Loucy (cell line): Measurements from ENCODE around the gene MYEOV.

ENCODE experiments used
- H2AFZ ChIP-seq: fragments of 200-600 bp; sonication (generic); 2 replicates; pipeline ENCODE4 v1.6.0; 2016; ENCODE audit warnings: antibody characterized with exemption, mild to moderate bottlenecking, low read length, moderate library complexity
- H3F3A ChIP-seq: fragments of 200-600 bp; 2 replicates; pipeline ENCODE4 v1.6.0; 2016; ENCODE audit warnings: antibody characterized with exemption, low read depth, mild to moderate bottlenecking
- H3K27me3 ChIP-seq: fragments of 200-600 bp; sonication (generic); 2 replicates; pipeline ENCODE4 v1.6.1; 2014; ENCODE audit warnings: low read length, mild to moderate bottlenecking; ENCODE audit not compliant: insufficient read depth, poor library complexity, severe bottlenecking
- H3K36me3 ChIP-seq: fragments of 200-600 bp; sonication (generic); 2 replicates; pipeline ENCODE4 v1.6.1; 2016; ENCODE audit warnings: low read length; ENCODE audit not compliant: insufficient read depth
- H3K4me1 ChIP-seq: fragments of 200-600 bp; sonication (generic); 2 replicates; pipeline ENCODE4 v1.5.1; 2014; ENCODE audit warnings: low read length, mild to moderate bottlenecking; ENCODE audit not compliant: insufficient read depth, poor library complexity, severe bottlenecking
- H3K4me2 ChIP-seq: fragments of 200-600 bp; sonication (generic); 2 replicates; pipeline ENCODE4 v1.6.0; 2014; ENCODE audit warnings: antibody characterized with exemption, low read length, low read depth, mild to moderate bottlenecking; ENCODE audit not compliant: poor library complexity, severe bottlenecking
- H3K4me3 ChIP-seq: fragments of 200-600 bp; sonication (generic); 2 replicates; pipeline ENCODE4 v1.5.1; 2014; ENCODE audit warnings: low read length, mild to moderate bottlenecking, mixed read lengths; ENCODE audit not compliant: poor library complexity, severe bottlenecking
- H3K79me2 ChIP-seq: fragments of 200-600 bp; sonication (generic); 2 replicates; pipeline ENCODE4 v1.6.1; 2014; ENCODE audit warnings: low read length; ENCODE audit not compliant: insufficient read depth
- H3K9ac ChIP-seq: fragments of 200-600 bp; sonication (generic); 2 replicates; pipeline ENCODE4 v1.6.0; 2014; ENCODE audit warnings: mild to moderate bottlenecking, low read depth, low read length, moderate library complexity; ENCODE audit not compliant: poor library complexity, severe bottlenecking
- H3K9me2 ChIP-seq: fragments of 200-600 bp; sonication (generic); replicated peaks from 2 replicates; pipeline ENCODE4 v1.6.1; 2016; ENCODE audit warnings: low read depth, low read length, mixed read lengths
- H3K9me3 ChIP-seq: fragments of 200-600 bp; sonication (generic); 2 replicates; pipeline ENCODE4 v1.6.1; 2014; ENCODE audit warnings: mild to moderate bottlenecking, antibody characterized with exemption, low read length, low read depth; ENCODE audit not compliant: insufficient read depth
- H4K20me1 ChIP-seq: fragments of 200-600 bp; sonication (generic); 2 replicates; pipeline ENCODE4 v1.6.0; 2014; ENCODE audit warnings: antibody characterized with exemption, low read length, mild to moderate bottlenecking; ENCODE audit not compliant: insufficient read depth, poor library complexity, severe bottlenecking
- CTCF ChIP-seq: fragments of 200-600 bp; sonication (generic); conservative IDR thresholded peaks from 2 replicates; pipeline ENCODE4 v1.5.1; 2014; ENCODE audit warnings: mild to moderate bottlenecking, antibody characterized with exemption, low read length
- EZH2phosphoT487 ChIP-seq: fragments of 200-600 bp; IDR thresholded peaks from 2 replicates; pipeline ENCODE4 v1.6.1; 2018; ENCODE audit warnings: antibody characterized with exemption, mild to moderate bottlenecking, moderate library complexity, borderline replicate concordance

MYEOV gene

GRCh38 chr11:69304686-69305085 lies 10.7 kb downstream of the MYEOV start:
- H3K4me1 ChIP-seq: peaks cover 58% of the 10 kb centered on the region
- TF ChIP-seq CTCF (no peak), EZH2phosphoT487 (no peak)
- no peaks in the 10 kb centered on the region for H3K27me3 ChIP-seq
- H3K9ac ChIP-seq: no peak overlapping the region
- H3F3A ChIP-seq: no peaks in the 10 kb centered on the region
- H4K20me1 ChIP-seq: no peaks in the 10 kb centered on the region
- H3K4me3 ChIP-seq: no peak overlapping the region
- no peaks in the 10 kb centered on the region for H3K36me3 ChIP-seq
- no peaks in the 10 kb centered on the region for H3K9me3 ChIP-seq
- H3K4me2 ChIP-seq: no peak overlapping the region
- no peaks in the 10 kb centered on the region for H3K79me2 ChIP-seq
- H3K9me2 ChIP-seq: no peaks in the 10 kb centered on the region
- H2AFZ ChIP-seq: no peak overlapping the region

- no peaks in the 10 kb centered on the region for H3K27me3 ChIP-seq
- no peak overlapping the region for H3K9ac ChIP-seq
- H3K36me3 ChIP-seq: no peaks in the 10 kb centered on the region
- H3F3A ChIP-seq: no peaks in the 10 kb centered on the region
- H3K9me3 ChIP-seq: no peaks in the 10 kb centered on the region
- H3K9me2 ChIP-seq: no peaks in the 10 kb centered on the region
- H3K4me1 ChIP-seq: peaks cover 59% of the 10 kb centered on the region
- TF ChIP-seq CTCF: no peak
- no peak for TF ChIP-seq EZH2phosphoT487
- H3K79me2 ChIP-seq: no peaks in the 10 kb centered on the region
- H3K4me3 ChIP-seq: no peak overlapping the region
- H2AFZ ChIP-seq: no peak overlapping the region
- no peak overlapping the region for H3K4me2 ChIP-seq
- H4K20me1 ChIP-seq: no peaks in the 10 kb centered on the region
Observed at GRCh38 chr11:69305885-69306540, 12.1 kb downstream of the MYEOV start.

- no peak overlapping the region for H3K4me2 ChIP-seq
- peaks cover 59% of the 10 kb centered on the region for H3K4me1 ChIP-seq
- no peak overlapping the region for H2AFZ ChIP-seq
- H3K9me3 ChIP-seq: no peaks in the 10 kb centered on the region
- H3K79me2 ChIP-seq: no peaks in the 10 kb centered on the region
- H3K36me3 ChIP-seq: no peaks in the 10 kb centered on the region
- H4K20me1 ChIP-seq: no peaks in the 10 kb centered on the region
- no peaks in the 10 kb centered on the region for H3K27me3 ChIP-seq
- H3K9ac ChIP-seq: no peak overlapping the region
- H3K4me3 ChIP-seq: no peak overlapping the region
- no peaks in the 10 kb centered on the region for H3K9me2 ChIP-seq
- TF ChIP-seq CTCF: no peak
- no peak for TF ChIP-seq EZH2phosphoT487
- H3F3A ChIP-seq: peaks cover 4% of the 10 kb centered on the region; the same call in 1 of the 2 replicates
Observed at GRCh38 chr11:69306821-69307220, 12.9 kb downstream of the MYEOV start.
